Subcutaneous adipose tissue (tissue), 4 donors: ENCODE measurements around the gene MAB21L4. TPM values are rescaled to one million over a fixed set of nuclear protein-coding genes. Genes with fewer than 3 reads are reported as not detected.

Experiments
- CTCF ChIP-seq: fragments of 450-650 bp; IDR thresholded peaks from one replicate; pipeline ENCODE4 v1.5.1; 2016; ENCODE audit warnings: low read depth, mild to moderate bottlenecking, control low read depth, antibody characterized with exemption, moderate library complexity
- total RNA-seq, 4 donors: library from RNA; depleted of rRNA; stranded (reverse); fragments of >200 nt; gene quantifications; one replicate each; pipeline ENCODE4 v1.1.0, GENCODE V29; 2016

The MAB21L4 gene
- total RNA-seq, 4 donors from 2014 or later, result not detected

GRCh38 chr2:240875228-240876034 lies 20.5 kb downstream of the MAB21L4 start:
- no peak for TF ChIP-seq CTCF

GRCh38 chr2:240874715-240875227 lies 21.2 kb downstream of the MAB21L4 start:
- no peak for TF ChIP-seq CTCF

DNA sequence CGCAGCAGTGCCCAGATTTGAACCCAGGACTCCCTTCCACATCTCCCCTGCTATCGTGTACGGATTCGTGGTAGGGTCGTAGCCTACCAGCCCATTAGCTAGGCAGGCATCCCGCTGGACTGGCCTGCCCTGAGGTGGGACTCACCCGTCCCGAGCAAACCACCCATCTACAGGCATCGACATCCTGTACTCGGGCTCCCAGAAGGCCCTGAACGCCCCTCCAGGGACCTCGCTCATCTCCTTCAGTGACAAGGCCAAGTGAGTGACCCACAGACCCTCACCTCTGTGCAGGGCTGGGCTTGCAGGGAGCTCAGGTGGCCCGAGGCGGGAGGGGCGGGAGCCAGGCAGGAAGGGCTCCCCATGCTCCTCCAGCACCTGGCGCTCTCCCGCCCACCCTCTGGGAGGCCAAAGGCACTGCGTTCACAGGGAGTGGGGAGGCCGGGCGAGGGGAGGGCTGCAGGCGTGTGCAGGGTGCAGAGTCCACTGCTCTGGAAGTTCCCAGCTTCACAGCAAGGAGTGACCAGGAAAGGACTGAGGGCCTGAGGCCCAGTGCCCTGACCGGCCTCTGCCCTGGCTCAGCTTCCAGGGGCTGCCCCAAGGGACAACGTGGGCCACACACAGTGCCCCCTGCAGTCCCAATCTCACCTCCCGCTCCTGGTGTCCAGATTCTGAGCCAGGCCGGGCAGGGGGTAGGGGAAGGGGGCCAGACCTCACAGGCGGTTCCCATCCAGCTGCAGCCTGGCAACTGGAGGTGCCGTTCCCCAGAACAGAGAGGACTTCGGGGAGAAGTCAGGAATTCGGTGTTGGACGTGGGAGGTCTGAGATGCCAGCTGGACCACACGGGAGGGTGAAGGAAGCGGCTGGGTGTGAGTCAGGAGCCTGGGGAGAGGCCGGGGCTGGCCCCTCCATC lies 21.9 kb downstream of the MAB21L4 start:
- no peak for TF ChIP-seq CTCF

GRCh38 chr2:240873098-240873788 lies 22.7 kb downstream of the MAB21L4 start:
- TF ChIP-seq CTCF, result no peak

DNA sequence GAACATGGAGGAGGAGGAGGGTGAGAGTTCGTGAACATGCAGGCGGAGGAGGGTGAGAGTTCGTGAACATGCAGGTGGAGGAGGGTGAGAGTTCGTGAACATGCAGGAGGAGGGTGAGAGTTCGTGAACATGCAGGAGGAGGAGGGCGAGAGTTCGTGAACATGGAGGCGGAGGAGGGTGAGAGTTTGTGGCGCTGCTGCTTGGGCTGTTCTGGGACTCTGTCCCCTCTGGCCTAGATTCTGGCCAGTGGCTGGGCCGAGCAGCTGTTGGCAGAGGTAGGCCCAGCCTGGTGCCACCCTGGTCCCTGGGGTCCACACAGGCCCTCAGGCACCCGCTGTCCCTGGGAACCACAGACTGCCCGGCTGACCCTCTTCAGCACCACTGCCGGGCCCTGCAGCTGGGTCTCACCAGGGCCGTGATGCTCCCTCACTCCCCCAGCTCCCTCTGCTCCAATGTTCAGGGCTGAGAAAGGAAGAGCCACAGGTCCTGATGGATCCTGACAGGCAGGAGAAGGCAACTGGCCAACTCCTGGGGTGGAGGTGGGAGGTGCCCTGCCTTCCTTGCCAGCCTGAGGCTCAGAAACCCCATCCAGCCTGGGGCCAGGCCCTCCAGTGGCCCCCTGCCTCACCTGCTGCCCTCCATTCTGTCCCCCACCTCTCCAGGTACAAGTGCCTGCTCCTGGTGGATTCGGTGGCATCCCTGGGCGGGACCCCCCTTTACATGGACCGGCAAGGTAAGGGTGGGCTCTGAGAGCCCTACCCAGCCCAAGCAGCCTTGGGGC lies 23.4 kb downstream of the MAB21L4 start:
- no peak for TF ChIP-seq CTCF

- TF ChIP-seq CTCF, result no peak
These were observed 24.6 kb downstream of the MAB21L4 start for GRCh38 chr2:240871071-240871958.
